Stimulated activated naive CD4-positive, alpha-beta T cell treated with Interleukin-2 at 50 U/mL for 16 hours (primary cell): ENCODE measurements around the gene ABCA13.

ENCODE experiments used
- DNase-seq: peaks from one replicate; lab custom pipeline; 2025; lab: John Stamatoyannopoulos, UW

Gene ABCA13

DNA sequence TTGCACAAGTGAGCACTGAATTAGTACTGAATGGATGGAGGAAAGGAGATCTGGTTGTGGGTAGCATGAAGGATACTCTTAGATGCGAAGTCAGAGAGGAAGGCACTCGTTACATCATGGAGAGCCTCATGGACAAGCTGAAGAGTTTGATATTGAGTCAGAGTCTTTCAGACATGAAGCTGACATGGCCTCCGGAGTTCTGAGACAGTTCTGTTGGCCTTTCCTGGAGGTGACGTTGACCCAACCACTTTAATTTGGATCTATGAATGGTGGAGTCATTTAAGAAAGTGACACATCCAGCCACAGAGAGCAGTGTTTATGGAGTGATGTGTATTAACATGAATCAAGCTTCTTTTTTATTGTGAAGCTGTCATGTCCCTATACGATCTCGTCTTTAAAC, 466.8 kb downstream of the ABCA13 start:
- DNase-seq, result no peak

DNA sequence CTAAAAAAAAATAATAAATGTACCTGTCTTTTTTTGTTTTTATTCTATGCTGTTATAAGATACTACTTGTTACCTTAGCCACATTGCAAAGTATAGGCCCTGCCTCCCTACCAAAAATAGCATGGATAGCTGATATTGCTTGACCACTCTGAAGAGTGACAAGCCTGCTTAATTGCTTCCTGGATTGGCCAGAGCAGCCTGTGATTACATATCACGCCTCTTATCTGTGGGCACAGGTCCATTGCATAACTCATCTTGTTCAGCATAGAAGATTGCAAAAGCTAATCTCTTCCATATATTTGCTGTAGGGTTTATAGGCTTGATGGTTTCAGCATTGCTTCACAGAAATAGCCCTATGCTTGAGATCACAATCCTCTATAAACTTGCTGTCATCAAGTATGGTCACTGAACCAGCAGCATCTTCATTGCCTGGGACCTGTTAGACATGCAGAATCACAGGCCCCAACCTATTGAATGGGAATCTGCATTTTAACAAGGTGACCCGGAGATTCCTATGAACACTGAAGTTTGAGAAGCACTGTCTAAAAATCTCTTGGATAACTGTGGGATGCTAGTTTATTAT, 472.3 kb downstream of the ABCA13 start:
- no peak for DNase-seq

DNA sequence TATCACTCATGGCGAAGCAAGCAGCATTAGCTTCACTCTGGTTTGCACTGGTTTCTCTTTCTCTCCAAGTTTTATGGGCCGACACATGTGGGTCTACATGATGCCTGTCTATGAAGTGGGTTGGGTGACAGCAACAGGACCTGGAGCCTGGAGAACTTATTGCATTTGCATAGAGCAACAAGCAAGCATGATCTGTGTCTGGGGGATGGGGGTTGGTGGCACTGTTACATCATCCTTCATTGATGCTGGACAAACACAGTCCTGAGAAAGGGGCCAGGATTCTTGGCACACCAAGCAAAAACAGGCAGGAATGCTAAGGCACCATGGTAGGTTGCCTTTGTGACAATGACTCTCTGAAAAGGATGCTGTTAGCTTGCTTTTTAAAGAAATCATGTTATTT, 486.9 kb downstream of the ABCA13 start:
- DNase-seq, result no peak

DNA sequence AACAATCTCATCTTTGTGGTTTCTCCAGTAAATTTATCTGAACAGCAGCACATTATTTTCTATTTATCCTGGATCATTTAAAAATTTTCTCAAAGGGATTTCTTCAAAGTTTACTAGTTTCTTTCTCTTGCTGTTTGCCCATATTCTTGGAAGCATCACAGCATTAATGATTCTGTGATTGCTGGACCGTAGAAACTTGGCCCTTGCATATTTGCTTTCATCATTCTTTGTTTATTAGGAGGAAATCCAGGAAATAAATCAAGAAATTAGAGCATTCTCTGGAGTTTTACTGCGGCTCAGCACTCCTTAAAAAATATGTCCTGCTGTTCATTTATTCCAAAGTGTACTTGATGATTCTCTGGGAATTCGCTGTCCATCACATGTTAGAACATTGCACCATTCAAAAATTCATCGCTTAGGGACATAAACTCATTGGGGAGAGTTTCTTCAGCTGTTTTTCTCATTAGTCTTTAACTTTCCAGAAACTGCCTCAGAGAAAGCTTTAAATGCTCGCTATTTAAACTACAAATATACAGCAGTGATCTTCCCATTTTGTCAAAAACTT, 489.1 kb downstream of the ABCA13 start:
- no peak for DNase-seq

DNA sequence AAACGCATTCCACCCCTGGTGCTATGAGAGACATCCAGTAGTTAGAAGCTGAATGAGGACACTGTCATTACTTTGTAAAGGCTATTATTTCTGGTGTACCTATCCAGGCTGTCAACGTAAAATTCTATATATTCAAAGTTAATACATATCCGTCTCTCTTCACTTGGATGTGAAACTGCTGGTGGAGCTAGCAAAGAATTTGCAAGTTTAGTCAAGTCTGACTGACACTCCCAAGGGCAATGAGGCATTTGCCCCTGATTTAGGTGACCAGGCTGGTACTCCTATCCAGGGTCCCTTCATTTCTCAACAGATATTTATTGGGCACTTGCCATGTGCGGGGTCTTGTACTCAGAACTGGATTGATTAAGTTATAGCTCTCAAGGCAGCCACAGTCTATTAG, 493.0 kb downstream of the ABCA13 start:
- DNase-seq, result no peak

DNA sequence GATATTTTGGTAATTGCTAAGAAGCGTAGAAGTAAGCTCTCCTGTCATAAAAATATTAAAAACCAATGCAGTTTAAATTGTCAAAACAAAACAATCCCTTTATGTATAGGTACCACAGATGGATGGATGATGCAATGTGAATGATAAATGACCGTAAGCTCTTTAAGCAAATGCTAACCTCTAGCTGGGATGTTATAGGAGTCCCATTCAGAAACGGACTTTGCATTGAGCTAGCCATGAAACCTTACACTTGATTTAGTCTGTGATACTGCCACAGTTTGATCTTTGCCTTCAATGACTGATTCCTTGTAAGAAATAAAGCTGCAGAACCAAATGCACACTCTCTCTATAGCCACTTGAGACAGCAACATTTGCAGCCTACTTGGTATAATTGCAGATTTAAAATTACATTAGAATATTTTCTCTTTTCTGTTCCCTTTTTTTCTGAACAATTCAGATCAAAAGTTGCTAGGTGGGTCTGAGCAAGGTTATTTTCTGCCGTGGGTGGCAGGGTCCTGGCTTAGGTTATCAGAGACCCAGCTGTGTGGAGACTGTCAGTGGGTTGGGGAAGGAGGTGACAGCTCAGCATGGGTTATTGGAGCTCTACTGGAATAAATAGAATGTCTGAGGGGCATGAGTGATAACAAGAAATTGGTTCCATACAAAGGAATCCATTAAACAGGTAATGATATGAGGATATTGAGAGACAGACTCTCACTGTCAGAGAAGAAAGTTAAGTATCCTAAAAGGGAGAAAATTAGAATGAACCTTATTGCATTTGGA, 494.3 kb downstream of the ABCA13 start:
- no peak for DNase-seq

DNA sequence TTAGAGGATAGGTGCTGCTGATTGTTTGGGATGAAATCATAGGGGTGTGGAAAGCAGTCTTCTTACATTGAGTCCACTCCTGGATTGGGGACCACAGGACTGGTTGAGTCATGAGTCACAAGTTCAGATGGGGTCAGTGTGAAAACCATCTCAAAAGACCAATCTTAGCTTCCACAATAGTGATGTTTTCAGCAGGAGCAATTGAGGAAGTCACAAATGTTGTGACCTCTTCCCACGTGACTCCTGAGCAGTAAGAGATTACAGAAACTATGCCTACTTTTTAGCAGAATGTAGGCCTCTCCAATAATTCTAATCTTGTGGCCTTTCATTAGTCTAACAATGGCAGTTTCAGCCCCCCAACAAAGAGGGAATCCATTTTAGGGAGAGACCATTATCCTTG, 496.1 kb downstream of the ABCA13 start:
- no peak for DNase-seq

DNA sequence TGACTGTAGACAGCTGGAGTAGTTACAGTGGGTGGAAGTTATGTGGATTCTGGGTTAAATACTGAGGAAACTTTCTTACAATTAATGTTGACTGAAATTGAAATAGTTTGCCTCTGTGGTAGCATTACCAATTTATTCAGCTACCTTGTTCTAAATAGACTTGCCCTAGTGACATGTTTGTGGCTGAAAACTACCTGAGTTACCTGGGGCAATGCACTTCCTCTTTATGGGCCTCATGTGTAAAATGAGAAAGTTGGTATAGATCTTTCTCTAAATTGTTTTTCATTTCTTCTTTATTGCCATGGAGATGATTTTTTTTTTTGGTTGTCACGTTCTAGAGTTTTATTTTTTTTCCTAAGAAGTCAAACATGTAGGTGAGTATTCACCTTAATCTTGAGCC, 500.4 kb downstream of the ABCA13 start:
- DNase-seq, result no peak

DNA sequence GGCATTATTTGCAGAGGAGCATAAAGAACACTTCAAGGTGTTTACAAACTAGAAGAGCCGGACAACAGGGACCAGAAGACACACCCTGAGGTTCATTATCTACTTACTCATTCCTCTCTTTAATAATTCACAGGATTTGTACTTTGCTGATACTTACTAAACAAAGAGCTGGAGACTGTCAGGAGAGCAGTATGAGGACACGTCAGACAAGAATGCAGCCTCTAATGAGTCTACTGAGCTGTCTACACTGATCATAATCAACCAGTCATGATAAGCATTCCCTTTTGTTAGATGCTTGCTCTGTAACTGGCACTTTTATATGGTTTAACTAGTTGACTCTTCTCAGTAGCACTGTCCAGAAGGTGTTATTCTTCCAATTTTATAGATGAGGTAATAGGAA, 509.7 kb downstream of the ABCA13 start:
- DNase-seq, result no peak

DNA sequence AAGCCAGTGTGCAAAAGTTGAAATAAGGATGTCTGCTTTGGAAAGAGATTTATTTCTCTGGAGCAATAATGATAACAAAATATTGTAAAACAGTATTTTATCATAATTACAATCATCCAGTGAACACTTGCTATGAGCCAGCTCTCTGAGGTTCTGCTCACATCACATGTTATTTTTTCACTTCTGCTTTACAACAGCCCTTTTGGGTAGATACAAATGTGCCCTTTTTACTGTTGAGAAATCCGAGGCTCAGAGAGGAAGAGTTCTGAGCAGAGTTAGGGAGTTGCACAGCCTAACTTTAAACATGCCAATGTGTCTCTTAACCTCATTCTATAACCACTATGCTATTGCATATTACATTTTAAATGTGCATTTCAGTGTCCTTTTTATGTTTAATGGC, 520.5 kb downstream of the ABCA13 start:
- DNase-seq, result no peak
